A549 (cell line): ENCODE data around the gene OSER1. TPM values are rescaled to one million over a fixed set of nuclear protein-coding genes. Genes with fewer than 3 reads are reported as not detected.

Experiments used
- ATAC-seq, 2 experiments: fragments of 200-7000 bp in 1 of 2; fragments of >200 bp in 1 of 2; cut with Nextera tagmentation in 1 of 2; cut with Tn5 transposase in 1 of 2; 3 replicates each; pipeline versions ENCODE4 v1.8.0 to v1.9.1; 2018 to 2020; ENCODE audit warnings: mild to moderate bottlenecking in 1 of 2, moderate library complexity in 1 of 2
- CTCF ChIA-PET: fragments of 300-600 bp; sonication (Branson Sonifier 250); formaldehyde crosslinking; extraction: SDS; loops from one replicate; lab custom pipeline; 2021; ENCODE audit warnings: antibody characterized with exemption, inconsistent platforms; lab: Yijun Ruan, JAX
- POLR2A ChIA-PET: fragments of 350-600 bp; formaldehyde crosslinking; extraction: SDS; loops from one replicate; lab custom pipeline; 2021; ENCODE audit warnings: antibody characterized with exemption, inconsistent platforms; lab: Yijun Ruan, JAX
- DNase-seq, 2 experiments: peaks; one replicate each; pipeline versions ENCODE4 v3.0.0 to v3.0.0-alpha.2; 2011 to 2016; ENCODE audit warnings: low read depth in 1 of 2, low spot score in 1 of 2
- FAIRE-seq: peaks from 2 replicates; lab custom pipeline; 2011; peaks lifted over from hg19 to GRCh38; lab: Jason Lieb, UNC
- H3K27ac ChIP-seq, 2 experiments: fragments of >200 bp; sonication (Bioruptor Twin); formaldehyde crosslinking; 3 replicates each; pipeline ENCODE4 v1.5.1; 2016 to 2017
- H3K4me1 ChIP-seq: fragments of >200 bp; sonication (Bioruptor Twin); formaldehyde crosslinking; 3 replicates; pipeline ENCODE4 v1.6.1; 2016
- H3K4me2 ChIP-seq: fragments of >200 bp; sonication (Bioruptor Twin); formaldehyde crosslinking; 3 replicates; pipeline ENCODE4 v1.6.1; 2016
- H3K4me3 ChIP-seq: fragments of >200 bp; sonication (Bioruptor Twin); formaldehyde crosslinking; 3 replicates; pipeline ENCODE4 v1.5.1; 2016
- H3K9me3 ChIP-seq: fragments of >200 bp; sonication (Bioruptor Twin); formaldehyde crosslinking; 3 replicates; pipeline ENCODE4 v1.6.1; 2016
- BHLHE40 ChIP-seq: IDR thresholded peaks from 2 replicates; pipeline ENCODE4 v1.6.1; 2012; ENCODE audit warnings: low read depth, low read length, inconsistent platforms
- CBX2 ChIP-seq: fragments of 200-600 bp; sonication (generic); IDR thresholded peaks from 2 replicates; pipeline ENCODE4 v1.6.1; 2016; ENCODE audit warnings: low read depth, mild to moderate bottlenecking, borderline replicate concordance
- EHF ChIP-seq: fragments of 250-450 bp; sonication (Bioruptor Pico); IDR thresholded peaks from 2 replicates; pipeline ENCODE4 v1.5.0; 2020; ENCODE audit warnings: mild to moderate bottlenecking
- EHMT2 ChIP-seq: fragments of 200-600 bp; sonication (generic); IDR thresholded peaks from 2 replicates; pipeline ENCODE4 v1.6.1; 2016; ENCODE audit warnings: antibody characterized with exemption, low read depth, mild to moderate bottlenecking, moderate library complexity
- EP300 ChIP-seq, 2 experiments: fragments of >200 bp; sonication (Bioruptor Twin); formaldehyde crosslinking; IDR thresholded peaks; 2 replicates in 1 of 2; 3 replicates in 1 of 2; pipeline ENCODE4 v1.6.1; 2016 to 2017
- HEYL ChIP-seq: fragments of 250-450 bp; sonication (Bioruptor Pico); IDR thresholded peaks from 2 replicates; pipeline ENCODE4 v1.8.0; 2021; ENCODE audit warnings: mild to moderate bottlenecking, moderate library complexity
- HOXB13 ChIP-seq: fragments of 250-450 bp; sonication (Bioruptor Pico); IDR thresholded peaks from 2 replicates; pipeline ENCODE4 v1.5.0; 2020; ENCODE audit warnings: low read depth, mild to moderate bottlenecking, moderate library complexity
- JUNB ChIP-seq: fragments of >200 bp; sonication (Bioruptor Twin); formaldehyde crosslinking; IDR thresholded peaks from 2 replicates; pipeline ENCODE4 v1.6.1; 2016
- KDM1A ChIP-seq: fragments of 200-600 bp; sonication (generic); IDR thresholded peaks from 2 replicates; pipeline ENCODE4 v1.6.1; 2016; ENCODE audit warnings: low read depth, mild to moderate bottlenecking
- KDM5A ChIP-seq: fragments of 200-600 bp; sonication (generic); IDR thresholded peaks from 2 replicates; pipeline ENCODE4 v1.6.1; 2016; ENCODE audit warnings: antibody characterized with exemption, mild to moderate bottlenecking
- MAFK ChIP-seq: fragments of 450-650 bp; IDR thresholded peaks from 2 replicates; pipeline ENCODE4 v1.6.1; 2014; ENCODE audit not compliant: partially characterized antibody
- MAX ChIP-seq: IDR thresholded peaks from 2 replicates; pipeline ENCODE4 v1.6.1; 2012
- NR3C1 ChIP-seq: fragments of >200 bp; sonication (Bioruptor Twin); formaldehyde crosslinking; IDR thresholded peaks from 3 replicates; pipeline ENCODE4 v1.6.1; 2017
- PHF8 ChIP-seq: fragments of 200-600 bp; sonication (generic); IDR thresholded peaks from 2 replicates; pipeline ENCODE4 v1.6.1; 2016; ENCODE audit warnings: low read depth, mild to moderate bottlenecking, antibody characterized with exemption, moderate library complexity, borderline replicate concordance
- POLR2A ChIP-seq: IDR thresholded peaks from 2 replicates; pipeline ENCODE4 v1.6.1; 2012; ENCODE audit warnings: mild to moderate bottlenecking, low read length
- RAD21 ChIP-seq, 2 experiments: fragments of >200 bp in 1 of 2; sonication (Bioruptor Twin) in 1 of 2; formaldehyde crosslinking in 1 of 2; IDR thresholded peaks in 1 of 2; conservative IDR thresholded peaks in 1 of 2; 2 replicates in 1 of 2; 3 replicates in 1 of 2; pipeline ENCODE4 v1.6.1; 2012 to 2018; ENCODE audit warnings: inconsistent platforms in 1 of 2
- RCOR1 ChIP-seq: fragments of 150-350 bp; IDR thresholded peaks from 2 replicates; pipeline ENCODE4 v1.6.1; 2014; ENCODE audit warnings: antibody characterized with exemption, low read length, low read depth
- RFX5 ChIP-seq: fragments of 450-650 bp; IDR thresholded peaks from 2 replicates; pipeline ENCODE4 v1.7.1; 2014; ENCODE audit warnings: antibody characterized with exemption, mild to moderate bottlenecking, moderate library complexity
- ZC3H11A ChIP-seq: fragments of 450-650 bp; IDR thresholded peaks from 2 replicates; pipeline ENCODE4 v1.6.1; 2014; ENCODE audit warnings: antibody characterized with exemption, mild to moderate bottlenecking
- ZFP36 ChIP-seq: fragments of 450-650 bp; IDR thresholded peaks from 2 replicates; pipeline ENCODE4 v1.6.1; 2014; ENCODE audit warnings: borderline replicate concordance; ENCODE audit not compliant: partially characterized antibody
- WGBS: methylation state at CpG from one replicate; pipeline ENCODE4 v1.1.6; 2017; ENCODE audit errors: missing lambda C conversion rate; 5-methylcytosine and 5-hydroxymethylcytosine counted together
- polyA plus RNA-seq, 4 experiments: library from polyadenylated mRNA; depleted of rRNA in 3 of 4; stranded (reverse); fragments of >200 nt; fragmentation: RNase III in 1 of 4; extraction: RNeasy Plus Mini Kit Qiagen cat#74134 plus additional on column Dnase treatment in 1 of 4; gene quantifications; 2 replicates in 3 of 4; 3 replicates in 1 of 4; pipeline ENCODE4 v1.2.3, GENCODE V29; 2011 to 2017
- TF ChIP-seq, protein P1 (sequence below): fragments of >200 bp; sonication (Bioruptor Twin); formaldehyde crosslinking; IDR thresholded peaks from 3 replicates; pipeline ENCODE4 v1.6.1; 2016
- TF ChIP-seq, protein P2 (sequence below): fragments of 250-450 bp; sonication (Bioruptor Pico); IDR thresholded peaks from 2 replicates; pipeline ENCODE4 v1.5.0; 2021; ENCODE audit warnings: mild to moderate bottlenecking, moderate library complexity, borderline replicate concordance
- TF ChIP-seq, protein P3 (sequence below): fragments of 450-650 bp; IDR thresholded peaks from 2 replicates; pipeline ENCODE4 v1.6.1; 2014; ENCODE audit warnings: antibody characterized with exemption

OSER1 gene
- polyA plus RNA-seq, 2 of the 4 experiments (the other 2 are of a cell fraction) = 47.5 to 62.6 TPM

- TF ChIP-seq KDM5A = no peak
- TF ChIP-seq POLR2A = 0 out of 2 replicates have a peak, but pooled peaks have one; percentile 32
- TF ChIP-seq MAX = peak; percentile 56
- TF ChIP-seq, all 56 proteins: peak for 2
- H3K4me2 ChIP-seq = peak within 1 kb of the TSS; percentile 86
- peak; percentile 74 to 81 for ATAC-seq
- H3K9me3 ChIP-seq = no peaks in the 10 kb centered on the region
- ChIA-PET POLR2A (interaction anchor here (0.8 to 4.1 kb wide), 4 partner anchors 14 to 70 kb away, joined by 3 to 20 read pairs (median 10); partner anchors contain the start of gene OSER1), CTCF (interaction anchor here (0.6 to 7.0 kb wide), 9 partner anchors 9 to 285 kb away, joined by 3 to 460 read pairs (median 5); no protein-coding TSS in a partner anchor)
- peak within 1 kb of the TSS; percentile 48 for H3K4me3 ChIP-seq
- H3K27ac ChIP-seq = peak within 1 kb of the TSS; percentile 81 to 86
- H3K4me1 ChIP-seq = peaks cover 25% of the 10 kb centered on the region
- FAIRE-seq = no peak
- DNase-seq = peak; percentile 58 to 60
- 2% methylated on average over 8 of the region's 24 CpGs for WGBS
These were observed 23.4 kb downstream of the OSER1 start, which contains the start of gene JPH2 for GRCh38 chr20:44187054-44187771. Gene JPH2 (minus strand): TSS chr20:44187188. CDS start chr20:44186705, 483 bp downstream.

GRCh38 chr20:44186674-44187053, 23.9 kb downstream of the OSER1 start:
- DNase-seq (no peak), FAIRE-seq (no peak), ATAC-seq (peak; percentile 27 to 52)
- TF ChIP-seq CBX2 (no peak), RFX5 (no peak), KDM1A (no peak), RCOR1 (no peak)
- WGBS = 32% methylated on average over 9 of the region's 14 CpGs
- CTCF ChIA-PET = interaction anchor here (1.2 to 7.0 kb wide), 4 partner anchors 11 to 286 kb away, joined by 3 to 460 read pairs (median 30); no protein-coding TSS in a partner anchor
- Histone ChIP-seq H3K4me1 (peaks cover 25% of the 10 kb centered on the region), H3K27ac (peak overlapping the region; percentile 81 to 86), H3K4me2 (peak overlapping the region; percentile 86), H3K4me3 (peak overlapping the region; percentile 48), H3K9me3 (no peaks in the 10 kb centered on the region)
- POLR2A ChIA-PET = interaction anchor here (0.8 to 4.1 kb wide), 4 partner anchors 13 to 69 kb away, joined by 3 to 20 read pairs (median 10); partner anchors contain the start of gene OSER1

DNA sequence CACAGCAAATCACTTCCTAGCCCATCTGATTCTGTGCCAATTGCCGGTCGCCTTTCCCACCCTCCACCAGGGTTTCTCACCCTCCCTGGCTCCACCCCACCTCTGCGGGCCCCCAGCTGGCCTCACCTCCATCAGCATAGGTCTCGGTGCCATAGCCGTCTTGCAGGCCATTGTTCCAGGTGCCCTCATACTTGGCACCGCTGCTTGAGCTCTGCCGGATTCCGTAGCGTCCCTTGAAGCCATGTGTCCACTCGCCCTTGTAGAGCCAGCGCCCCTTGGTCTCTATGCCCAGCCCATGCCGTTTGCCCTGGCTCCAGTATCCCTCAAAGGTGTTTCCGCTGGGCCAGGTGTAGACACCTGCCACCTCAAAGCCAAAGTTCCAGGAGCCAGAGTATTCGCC, 24.4 kb downstream of the OSER1 start:
- H3K4me1 ChIP-seq = peaks cover 25% of the 10 kb centered on the region

GRCh38 chr20:44185574-44185973, 25.0 kb downstream of the OSER1 start:
- H3K4me1 ChIP-seq = peaks cover 25% of the 10 kb centered on the region
- DNase-seq = no peak
- no peak for ATAC-seq
- ChIA-PET CTCF (interaction anchor here (0.6 to 4.5 kb wide), 3 partner anchors 11 to 69 kb away, joined by 3 to 54 read pairs (median 3); no protein-coding TSS in a partner anchor), POLR2A (no interaction called here)
- H3K27ac ChIP-seq = no peak overlapping the region
- H3K4me3 ChIP-seq = no peak overlapping the region
- no peaks in the 10 kb centered on the region for H3K9me3 ChIP-seq
- WGBS = 96% methylated on average over 4 of the region's 4 CpGs
- FAIRE-seq = no peak
- peak overlapping the region; percentile 86; the same call in 1 of the 3 replicates for H3K4me2 ChIP-seq
- TF ChIP-seq JUNB = no peak
- TF ChIP-seq, protein P1, sequence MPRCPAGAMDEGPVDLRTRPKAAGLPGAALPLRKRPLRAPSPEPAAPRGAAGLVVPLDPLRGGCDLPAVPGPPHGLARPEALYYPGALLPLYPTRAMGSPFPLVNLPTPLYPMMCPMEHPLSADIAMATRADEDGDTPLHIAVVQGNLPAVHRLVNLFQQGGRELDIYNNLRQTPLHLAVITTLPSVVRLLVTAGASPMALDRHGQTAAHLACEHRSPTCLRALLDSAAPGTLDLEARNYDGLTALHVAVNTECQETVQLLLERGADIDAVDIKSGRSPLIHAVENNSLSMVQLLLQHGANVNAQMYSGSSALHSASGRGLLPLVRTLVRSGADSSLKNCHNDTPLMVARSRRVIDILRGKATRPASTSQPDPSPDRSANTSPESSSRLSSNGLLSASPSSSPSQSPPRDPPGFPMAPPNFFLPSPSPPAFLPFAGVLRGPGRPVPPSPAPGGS = no peak
- TF ChIP-seq HOXB13 (CRISPR knock-in tag) = no peak
- TF ChIP-seq KDM1A = no peak
- TF ChIP-seq, protein P2, sequence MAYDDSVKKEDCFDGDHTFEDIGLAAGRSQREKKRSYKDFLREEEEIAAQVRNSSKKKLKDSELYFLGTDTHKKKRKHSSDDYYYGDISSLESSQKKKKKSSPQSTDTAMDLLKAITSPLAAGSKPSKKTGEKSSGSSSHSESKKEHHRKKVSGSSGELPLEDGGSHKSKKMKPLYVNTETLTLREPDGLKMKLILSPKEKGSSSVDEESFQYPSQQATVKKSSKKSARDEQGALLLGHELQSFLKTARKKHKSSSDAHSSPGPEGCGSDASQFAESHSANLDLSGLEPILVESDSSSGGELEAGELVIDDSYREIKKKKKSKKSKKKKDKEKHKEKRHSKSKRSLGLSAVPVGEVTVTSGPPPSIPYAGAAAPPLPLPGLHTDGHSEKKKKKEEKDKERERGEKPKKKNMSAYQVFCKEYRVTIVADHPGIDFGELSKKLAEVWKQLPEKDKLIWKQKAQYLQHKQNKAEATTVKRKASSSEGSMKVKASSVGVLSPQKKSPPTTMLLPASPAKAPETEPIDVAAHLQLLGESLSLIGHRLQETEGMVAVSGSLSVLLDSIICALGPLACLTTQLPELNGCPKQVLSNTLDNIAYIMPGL (CRISPR knock-in tag) = no peak
- no peak for TF ChIP-seq ZFP36
- TF ChIP-seq EHF (CRISPR knock-in tag) = no peak
- TF ChIP-seq, protein P3, sequence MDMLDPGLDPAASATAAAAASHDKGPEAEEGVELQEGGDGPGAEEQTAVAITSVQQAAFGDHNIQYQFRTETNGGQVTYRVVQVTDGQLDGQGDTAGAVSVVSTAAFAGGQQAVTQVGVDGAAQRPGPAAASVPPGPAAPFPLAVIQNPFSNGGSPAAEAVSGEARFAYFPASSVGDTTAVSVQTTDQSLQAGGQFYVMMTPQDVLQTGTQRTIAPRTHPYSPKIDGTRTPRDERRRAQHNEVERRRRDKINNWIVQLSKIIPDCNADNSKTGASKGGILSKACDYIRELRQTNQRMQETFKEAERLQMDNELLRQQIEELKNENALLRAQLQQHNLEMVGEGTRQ = no peak
- TF ChIP-seq ZC3H11A = no peak
- TF ChIP-seq MAFK = no peak
- TF ChIP-seq RAD21 (conservative IDR thresholded peaks at IDR 0.05 in 1 of 2, IDR thresholded peaks at IDR 0.05 in 1 of 2) = no peak
- TF ChIP-seq PHF8 = no peak
- TF ChIP-seq KDM5A = no peak

More for the DNA sequence above, 24.4 kb downstream of the OSER1 start:
- Histone ChIP-seq H3K27ac (peak overlapping the region; percentile 81 to 86; a peak in 5 of 6 replicates), H3K4me3 (peak overlapping the region; percentile 48), H3K4me2 (peak overlapping the region; percentile 86), H3K9me3 (no peaks in the 10 kb centered on the region)
- TF ChIP-seq NR3C1 = no peak
- no peak for TF ChIP-seq HEYL (CRISPR knock-in tag)
- no peak for TF ChIP-seq ZFP36
- TF ChIP-seq BHLHE40 = no peak
- TF ChIP-seq EHF (CRISPR knock-in tag) = no peak
- no peak for TF ChIP-seq POLR2A
- TF ChIP-seq EP300 (IDR thresholded peaks at IDR 0.05) = no peak
- TF ChIP-seq, protein P3 = no peak
- TF ChIP-seq EHMT2 = no peak
- TF ChIP-seq RCOR1 = no peak
- CTCF ChIA-PET = interaction anchor here (0.6 to 4.5 kb wide), 2 partner anchors 28 to 70 kb away, joined by 3 to 54 read pairs; no protein-coding TSS in a partner anchor
- ATAC-seq = no peak
- POLR2A ChIA-PET = no interaction called here
- DNase-seq = no peak
- no peak for FAIRE-seq
- WGBS = 86% methylated on average over 14 of the region's 14 CpGs
